Superior temporal gyrus (tissue), 1 donor: ENCODE data around the gene APOBR.
"Not testable (repeated sequence)": the region's sequence is repeated elsewhere in the genome, so short reads cannot be mapped to it uniquely, and the experiment has no call there.

ENCODE experiments used
- DNase-seq: peaks from one replicate; pipeline ENCODE4 v3.0.0-alpha.2; 2016; ENCODE audit errors: extremely low spot score

APOBR gene

DNA sequence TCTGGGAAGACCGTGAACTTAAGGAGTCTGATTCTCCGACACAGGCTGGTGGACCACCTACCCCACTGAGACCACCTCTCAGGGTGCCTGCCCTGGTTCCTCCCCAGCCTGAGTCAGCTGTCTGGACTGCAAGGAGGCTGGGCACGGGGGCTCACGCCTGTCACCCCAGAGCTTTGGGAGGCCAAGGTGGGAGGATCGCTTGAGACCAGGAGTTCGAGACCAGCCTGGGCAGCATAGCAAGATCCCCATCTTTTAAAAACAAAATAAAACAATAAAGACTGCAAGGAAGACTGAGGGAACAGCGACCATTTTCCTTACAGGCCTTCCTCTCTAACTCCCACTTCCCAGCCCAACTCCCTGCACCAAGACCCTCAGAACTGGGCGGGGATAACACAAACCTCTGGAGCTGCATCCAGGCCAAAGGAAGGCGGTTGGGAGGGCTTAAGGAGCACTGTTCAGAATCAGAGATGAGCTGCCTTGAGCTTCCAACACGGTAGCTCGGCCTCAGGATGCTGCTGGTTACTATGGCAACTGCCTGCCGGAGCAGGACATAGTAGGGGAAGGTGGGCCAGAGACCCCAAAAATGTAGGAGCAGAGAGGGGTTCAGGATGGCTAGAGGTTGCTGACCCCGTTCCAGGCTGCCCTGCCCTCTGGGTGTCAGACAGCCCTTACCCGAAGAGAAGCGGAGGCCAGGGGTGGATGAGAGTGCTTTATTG is 4.4 kb downstream of the APOBR start:
- DNase-seq = no peak

DNA sequence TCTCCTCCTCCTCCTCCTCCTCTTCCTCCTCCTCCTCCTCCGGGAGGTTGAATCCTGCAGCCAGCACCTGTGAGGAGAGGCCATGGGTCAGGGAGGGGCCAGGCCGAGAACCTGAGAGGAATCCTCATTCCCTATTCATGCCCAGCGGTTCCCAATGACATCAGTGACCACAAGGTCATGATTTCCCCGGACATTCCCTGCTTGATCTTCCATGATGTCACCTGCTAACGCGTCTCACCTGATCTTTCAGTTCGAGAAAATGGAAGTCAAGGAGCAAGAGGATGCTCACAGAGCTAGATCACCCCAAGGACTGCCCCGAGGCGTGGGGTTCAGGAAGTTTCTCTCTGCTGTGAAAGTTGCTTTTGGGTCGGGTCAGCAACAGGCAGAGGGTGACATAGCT is 5.4 kb downstream of the APOBR start:
- no peak for DNase-seq

DNA sequence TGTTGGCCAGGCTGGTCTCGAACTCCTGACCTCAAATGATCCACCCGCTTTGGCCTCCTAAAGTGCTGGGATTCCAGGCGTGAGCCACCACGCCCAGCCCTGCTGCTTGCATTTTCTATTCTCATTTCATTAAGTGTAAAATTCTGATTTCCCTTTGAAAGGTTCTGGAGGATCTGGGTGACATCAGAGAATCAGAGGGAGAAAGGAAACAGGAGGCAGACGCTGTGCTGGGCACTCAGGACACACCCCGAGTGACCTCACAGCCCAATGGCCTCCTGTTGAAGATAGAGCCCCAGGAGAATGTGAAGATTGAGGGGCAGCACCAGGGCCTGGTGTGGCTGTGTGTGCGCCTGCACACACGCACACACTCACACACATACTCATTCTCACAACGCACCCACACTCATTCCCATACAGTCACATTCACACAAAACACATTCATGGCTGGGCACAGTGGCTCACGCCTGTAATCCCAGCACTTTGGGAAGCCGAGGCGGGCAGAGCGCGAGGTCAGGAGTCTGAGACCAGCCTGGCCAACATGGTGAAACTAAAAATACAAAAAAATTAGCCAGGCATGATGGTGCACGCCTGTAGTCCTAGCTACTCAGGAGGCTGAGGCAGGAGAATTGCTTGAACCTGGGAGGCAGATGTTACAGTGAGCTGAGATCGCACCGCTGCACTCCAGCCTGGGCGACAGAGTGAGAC is 6.2 kb downstream of the APOBR start:
- not testable (repeated sequence) for DNase-seq

DNA sequence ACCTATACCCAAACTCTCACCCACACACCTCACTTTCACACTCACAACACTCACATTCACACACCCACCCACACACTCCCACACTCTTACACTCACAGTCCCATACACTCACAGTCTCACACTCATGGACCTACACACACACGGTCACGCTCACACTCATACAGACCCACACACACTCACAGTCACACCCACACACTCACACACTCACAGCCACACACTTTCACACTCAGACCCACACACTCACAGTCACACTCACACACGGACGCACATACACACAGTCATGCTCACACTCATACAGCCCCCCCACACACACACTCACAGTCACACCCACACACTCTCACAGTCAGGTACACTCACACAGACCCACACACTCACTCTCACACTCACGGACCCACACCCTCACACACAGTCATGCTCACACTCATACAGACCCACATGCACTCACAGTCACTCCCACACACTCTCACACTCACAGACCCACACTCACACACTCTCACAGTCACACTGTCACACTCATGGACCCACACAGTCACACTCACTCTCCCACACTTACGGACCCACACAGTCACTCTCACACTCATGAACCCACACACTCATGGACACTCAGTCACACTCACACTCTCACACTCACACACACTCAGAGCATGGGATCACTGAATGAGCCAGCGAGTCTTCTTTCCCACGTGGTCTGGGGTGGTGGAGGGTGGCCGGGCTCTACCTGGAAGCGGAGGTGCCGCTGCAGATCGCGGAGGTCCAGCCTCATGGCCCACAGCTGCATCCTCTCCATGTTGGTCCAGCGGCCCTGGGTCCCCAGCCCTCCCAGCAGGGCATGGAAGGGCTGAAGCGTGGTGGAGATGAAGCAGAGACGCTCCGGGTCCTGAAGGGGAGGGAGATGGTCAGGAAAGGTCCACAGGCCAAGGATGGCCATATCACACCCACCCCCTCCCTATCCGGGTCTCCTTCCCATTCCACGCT is 7.1 kb downstream of the APOBR start:
- no peak for DNase-seq

DNA sequence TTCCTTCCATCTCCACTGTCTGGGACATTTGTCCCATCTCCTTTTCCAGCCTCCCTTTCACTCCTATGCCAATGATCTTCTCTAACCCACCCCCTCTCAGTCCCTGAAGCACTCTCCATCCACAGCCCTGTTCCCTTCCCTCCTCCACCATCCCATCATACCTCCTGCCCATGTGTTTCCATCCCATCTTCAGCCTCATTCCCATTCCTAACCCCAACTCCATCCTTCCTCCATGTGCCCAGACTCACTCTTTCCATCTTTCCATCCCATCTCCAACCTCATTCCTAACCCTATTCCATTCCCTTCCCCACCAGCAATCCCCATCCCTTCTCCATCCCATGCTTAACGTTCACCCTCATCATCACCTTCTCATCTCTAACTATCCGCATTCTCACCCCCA is 7.8 kb downstream of the APOBR start:
- DNase-seq = no peak

DNA sequence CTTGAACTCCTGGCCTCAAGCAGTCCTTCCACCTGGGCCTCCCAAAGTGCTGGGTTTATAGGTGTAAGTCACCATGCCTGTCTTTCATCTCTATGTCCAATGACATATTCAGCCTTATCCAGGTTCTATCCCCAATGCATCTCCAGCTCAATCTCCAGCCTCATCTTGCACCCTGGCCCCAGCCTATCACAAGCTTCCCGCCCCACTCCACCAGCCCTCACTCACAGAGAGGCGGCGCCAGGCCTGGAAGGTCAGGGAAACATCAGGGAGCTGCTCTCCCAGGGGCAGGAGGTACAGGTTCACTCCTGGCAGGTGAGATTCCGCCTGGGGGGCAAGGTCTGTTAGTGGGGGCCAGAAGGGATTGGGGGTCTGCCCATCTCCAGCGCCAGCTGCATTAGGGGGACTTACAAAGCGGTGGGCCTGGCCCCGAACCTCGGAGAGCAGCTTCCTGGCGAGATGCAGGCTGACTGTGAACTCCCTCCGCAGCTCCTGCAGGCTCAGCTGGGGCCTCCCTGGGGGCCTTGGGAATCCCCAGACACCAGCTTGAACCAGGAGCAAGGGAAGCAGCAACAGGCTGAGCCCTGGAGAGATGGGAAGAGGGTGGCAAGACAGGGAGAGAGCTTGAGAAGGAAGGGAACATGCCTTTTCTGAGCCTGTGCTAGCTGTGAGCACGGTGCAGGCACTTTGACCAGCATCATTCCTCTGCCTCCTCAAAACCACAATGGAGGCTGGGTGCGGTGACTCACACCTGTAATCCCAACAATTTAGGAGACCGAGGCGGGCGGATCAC is 9.2 kb downstream of the APOBR start:
- DNase-seq = no peak

DNA sequence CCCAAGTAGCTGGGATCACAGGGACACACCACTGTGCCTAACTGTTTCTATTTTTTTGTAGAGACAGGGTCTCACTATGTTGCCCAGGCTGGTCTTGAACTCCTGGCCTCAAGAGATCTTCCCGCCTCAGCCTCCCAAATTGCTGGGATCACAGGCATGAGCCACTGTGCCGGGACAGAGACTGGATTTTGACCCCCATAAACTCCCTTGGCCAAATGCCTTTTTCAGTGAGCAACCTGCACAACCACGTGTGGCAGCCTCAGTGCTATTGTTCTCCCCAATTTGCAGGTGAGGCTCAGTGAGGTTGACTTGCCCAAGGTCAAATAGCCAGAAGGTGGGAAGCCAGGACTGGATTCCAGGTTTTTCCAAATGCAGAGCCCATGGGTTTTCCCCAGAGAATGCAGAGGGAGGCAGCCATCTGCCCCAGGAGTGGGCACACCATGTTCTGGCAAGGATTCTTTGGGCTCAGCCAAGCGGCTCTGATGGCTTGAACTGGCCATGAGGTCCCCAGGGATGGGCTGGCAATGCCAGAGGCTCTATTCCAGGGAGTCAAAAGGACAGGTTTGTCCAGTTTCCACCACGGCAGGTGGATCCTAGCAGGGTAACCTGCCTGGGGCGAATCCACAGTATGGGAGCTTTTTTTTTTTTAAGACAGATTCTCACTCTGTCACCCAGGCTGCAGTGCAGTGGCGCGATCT is 10.4 kb downstream of the APOBR start:
- DNase-seq = no peak

DNA sequence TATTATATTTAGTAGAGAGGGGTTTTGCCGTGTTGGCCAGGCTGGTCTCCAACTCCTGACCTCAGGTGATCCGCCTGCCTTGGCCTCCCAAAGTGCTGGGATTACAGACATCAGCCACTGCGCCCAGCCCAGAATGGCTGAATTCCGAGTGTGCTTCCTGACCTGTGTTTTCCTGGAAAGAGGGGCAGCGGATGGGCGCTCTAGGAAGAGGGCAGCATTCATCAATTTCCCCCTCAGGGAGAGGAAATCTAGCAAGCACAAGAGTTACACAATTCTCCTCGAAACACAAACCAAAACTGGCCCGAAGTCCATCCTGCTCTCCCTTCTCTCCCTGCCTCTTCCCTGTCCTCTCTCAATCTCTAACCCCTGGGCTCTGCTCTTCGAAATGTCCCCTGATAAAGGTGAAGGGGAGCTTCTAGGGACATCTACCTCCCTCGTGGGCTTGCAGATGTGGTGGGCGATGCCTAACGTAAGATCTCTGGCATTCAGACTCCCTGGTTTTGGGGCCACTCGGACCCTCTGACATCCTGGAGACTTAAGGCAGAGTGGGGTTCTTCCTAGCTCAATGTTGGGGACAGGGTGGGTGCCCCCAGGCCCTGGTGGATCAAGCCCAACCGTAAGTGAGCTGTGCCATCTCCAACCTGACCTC is 11.2 kb downstream of the APOBR start:
- DNase-seq = no peak

DNA sequence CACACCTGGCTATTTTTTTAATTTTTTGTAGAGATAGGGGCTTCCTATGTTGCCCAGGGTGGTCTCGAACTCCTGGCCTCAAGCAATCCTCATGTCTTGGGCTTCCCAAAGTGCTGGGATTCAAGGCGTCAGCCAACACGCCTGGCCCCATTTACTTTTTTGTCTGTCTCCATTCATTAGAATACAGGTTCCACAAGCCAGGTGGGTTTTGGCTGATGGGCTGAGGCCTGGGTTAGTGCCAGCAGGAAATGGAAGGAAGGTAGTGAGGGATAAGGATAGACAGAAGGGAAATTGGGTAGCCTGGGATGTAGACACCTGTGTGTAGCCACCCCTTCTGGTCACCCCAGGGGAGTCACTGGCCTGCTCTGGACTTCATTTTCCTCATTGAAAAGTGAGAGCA is 16.6 kb downstream of the APOBR start:
- DNase-seq = no peak

DNA sequence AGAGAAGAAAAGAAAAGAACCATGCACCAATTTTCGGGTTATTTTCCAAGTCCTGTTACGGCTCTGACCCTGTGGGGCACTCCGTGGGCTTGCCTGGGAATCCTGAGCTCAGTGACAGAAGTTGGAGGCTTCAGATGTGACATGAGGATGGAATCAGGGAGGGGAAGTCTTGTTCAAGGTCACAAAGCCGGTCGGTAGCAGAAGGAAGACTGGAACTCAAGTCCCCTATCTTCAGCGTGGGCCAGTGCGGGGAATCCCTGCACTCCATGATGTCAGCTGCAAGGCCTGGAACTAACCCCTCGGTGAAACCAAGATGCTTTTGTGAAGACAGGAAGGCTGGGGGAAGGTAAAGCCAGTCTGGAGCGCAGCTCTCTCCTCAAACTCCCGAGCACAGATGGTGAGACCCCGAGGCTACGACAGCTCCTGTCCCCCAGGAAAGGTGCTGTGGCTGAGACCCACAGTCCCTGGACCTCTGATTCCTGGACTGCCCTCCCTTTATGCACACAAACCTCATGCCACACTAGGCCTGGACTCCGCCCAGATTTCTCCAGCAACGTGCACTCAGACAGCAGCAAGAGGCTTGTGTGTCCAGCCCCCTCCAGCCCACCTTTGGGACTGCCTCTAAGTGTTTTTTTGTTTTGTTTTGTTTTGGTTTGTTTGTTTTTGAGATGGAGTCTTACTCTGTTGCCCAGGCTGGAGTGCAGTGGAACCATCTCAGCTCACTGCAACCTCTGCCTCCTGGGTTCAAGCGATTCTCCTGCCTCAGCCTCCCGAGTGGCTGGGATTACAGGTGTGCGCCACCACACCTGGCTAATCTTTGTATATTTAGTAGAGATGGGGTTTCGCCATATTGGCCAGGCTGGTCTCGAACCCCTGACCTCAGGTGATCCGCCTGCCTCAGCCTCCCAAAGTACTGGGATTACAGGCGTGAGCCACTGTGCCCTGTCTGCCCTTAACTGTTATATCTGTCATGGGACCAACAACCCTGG is 17.7 kb downstream of the APOBR start:
- no peak for DNase-seq

DNA sequence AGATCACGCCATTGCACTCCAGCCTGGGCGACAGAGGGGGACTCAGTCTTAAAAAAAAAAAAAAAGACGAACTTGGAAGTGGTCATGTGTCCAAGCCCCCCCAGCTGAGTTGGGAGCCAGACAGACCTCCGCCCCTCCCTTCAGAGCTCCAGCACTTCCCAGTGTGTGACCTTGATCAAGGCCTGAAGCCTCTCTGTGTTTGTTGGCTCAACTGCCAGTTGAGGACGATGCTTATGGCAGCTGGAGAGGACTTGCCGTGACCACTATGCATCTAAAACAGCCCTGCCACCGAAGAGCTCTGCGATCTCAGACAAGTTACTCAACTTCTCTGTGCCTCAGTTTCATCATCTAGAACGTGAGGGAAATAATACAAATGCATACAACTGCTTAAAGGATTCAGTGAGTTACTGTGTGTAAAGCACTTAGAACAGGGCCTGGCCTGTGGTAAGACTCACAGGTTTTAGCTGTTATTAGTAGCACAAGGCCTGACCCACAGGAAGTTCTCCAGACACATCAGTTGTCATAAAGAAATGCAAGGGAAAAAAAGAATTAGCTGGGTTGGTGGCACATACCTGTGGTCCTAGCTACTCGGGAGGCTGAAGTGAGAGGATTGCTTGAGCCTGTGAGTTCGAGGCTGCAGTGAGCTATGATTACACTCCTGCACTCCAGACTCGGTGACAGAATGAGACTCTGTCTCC is 19.2 kb downstream of the APOBR start:
- DNase-seq = no peak

DNA sequence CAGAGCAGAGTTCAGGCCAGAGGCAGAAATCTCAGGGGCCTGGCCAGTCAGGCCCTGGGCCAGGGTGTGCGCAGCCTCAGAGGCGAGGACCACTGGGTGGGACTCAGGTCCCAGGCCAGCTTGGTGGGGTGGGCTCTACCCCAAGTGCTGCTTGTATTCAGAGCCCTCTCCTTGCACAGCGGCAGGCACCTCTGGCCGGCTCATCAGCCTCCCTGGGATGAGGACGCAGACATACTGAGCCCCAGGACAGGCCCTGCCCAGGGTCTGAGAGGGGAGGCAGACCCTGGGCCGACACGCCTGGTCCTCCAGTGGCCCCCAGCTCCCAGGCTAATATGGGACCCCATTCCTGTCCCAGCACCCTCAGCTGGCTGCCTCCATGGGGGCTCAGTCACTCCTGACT is 19.8 kb downstream of the APOBR start:
- no peak for DNase-seq

DNA sequence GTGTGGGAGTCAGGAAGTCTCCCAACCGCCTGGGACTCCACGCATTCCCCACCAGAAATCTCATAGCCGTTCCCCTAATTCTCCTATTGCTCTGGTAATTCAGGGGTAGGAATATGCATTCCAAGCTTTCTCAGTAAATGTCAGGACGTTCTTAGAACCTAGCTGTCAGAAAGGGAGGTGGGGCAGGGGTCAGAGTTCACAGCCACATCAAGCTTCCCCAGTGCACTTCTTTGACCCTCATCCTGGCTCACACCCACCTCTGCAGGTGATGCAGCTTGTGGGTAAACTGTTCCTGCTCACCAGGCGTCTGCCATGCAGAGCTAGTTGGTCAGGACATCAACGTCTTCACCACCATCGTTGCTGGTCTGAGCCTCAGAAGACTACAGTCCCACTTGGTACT is 26.2 kb downstream of the APOBR start:
- DNase-seq = no peak

DNA sequence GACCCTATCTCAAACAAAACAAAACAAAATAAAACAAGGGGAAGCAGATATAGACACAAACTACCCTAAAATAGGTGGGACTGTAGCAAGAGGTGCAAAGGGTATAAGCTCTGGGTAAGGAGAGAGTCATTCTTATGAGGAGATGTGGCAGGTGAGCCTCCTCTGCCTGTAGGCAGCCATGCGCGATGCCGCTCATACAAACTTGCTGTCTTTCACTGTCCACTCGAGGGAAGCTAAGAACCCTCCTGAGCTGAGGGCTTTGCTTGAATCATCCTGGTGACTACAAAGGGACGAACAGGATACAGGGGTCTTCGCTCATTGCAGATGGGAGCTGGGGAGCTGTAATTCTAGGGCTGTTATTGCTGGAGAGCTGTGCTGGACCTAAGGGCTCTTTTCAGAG is 27.0 kb downstream of the APOBR start:
- no peak for DNase-seq

DNA sequence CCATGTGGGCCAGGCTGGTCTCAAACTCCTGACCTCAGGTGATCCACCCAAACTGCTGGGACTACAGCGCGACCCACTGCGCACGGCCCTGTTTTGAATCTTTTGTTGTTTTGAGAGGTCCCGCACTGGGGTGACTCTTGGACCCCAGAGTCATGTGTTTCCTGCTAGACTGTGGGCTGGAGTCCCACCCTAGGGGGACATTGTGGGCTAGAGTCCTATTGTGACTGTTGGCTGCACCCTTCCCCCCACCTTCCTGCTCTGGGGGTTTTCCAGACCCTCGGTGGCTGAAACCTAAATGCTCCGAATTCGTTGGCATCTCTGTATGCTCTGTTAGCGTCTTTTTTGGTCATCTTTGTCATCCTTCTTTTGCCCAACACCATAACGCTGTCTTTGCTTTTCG is 28.3 kb downstream of the APOBR start:
- no peak for DNase-seq

DNA sequence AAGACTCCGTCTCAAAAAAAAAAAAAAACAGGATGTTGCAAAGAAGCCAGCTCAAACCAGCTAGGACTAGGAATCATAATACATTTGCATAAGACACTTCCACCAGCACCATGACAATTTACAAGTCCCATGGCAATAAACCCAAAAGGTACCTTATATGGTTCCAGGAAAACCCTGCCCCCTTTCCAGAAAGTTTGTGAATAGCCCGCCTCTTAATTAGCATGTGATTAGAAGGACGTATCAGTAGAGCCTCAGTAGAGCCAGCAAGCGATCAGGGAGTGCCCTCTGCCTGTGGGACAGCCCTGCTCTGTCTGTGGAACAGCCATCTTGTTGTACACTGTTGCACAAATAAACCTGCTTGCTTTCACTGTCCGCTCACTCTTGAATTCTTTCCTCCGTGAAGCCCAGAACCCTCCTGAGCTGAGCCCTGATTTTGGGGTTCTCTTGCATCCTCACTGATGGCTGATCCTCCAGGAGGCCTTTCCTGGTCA is 30.3 kb downstream of the APOBR start:
- no peak for DNase-seq

DNA sequence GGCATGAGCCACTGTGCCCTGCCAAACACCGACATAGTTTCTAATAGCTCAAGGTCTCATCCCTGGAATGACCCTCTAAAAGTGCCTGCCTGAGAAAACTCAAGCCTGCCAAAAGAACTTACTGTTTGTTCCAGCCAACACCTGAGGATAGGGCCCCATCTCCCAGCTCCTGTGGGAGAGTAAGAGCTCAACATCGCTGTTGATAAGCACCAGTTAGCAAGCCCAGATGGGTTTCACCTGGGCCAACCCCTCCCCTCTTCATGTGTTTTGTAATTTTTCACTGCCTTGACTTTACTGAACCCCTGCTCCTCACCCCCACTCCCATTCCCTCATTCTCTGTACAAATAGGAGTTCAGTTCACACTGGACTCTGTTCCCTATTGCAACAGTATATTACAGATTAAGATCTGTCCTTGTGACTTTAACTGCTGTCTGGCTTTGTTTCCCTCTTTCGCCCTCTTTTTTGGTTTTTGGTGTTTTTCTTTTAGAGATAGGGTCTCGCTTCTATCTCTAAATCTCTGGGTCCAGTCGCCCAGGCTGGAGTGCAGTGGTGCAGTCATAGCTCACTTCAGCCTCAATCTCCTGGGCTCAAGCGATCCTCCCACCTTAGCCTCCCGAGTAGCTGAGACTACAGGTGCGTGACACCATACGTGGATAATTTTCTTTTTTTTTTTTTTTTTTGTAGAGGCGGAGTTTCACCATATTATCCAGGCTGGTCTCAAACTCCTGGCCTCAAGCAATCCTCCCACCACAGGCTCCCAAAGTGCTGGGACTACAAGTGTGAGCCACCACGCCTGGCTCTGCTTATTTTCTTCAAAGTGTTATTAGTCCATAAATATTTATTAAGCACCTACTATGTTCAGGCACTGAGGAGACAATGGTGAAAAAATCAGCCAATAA is 32.0 kb downstream of the APOBR start:
- no peak for DNase-seq
